ENCODE data around the gene WDR46.

Gene WDR46

GRCh38 chr6:33313105-33313708, 24.2 kb upstream of the WDR46 start:
- peak; percentile 49 to 61 for DNase-seq

DNA sequence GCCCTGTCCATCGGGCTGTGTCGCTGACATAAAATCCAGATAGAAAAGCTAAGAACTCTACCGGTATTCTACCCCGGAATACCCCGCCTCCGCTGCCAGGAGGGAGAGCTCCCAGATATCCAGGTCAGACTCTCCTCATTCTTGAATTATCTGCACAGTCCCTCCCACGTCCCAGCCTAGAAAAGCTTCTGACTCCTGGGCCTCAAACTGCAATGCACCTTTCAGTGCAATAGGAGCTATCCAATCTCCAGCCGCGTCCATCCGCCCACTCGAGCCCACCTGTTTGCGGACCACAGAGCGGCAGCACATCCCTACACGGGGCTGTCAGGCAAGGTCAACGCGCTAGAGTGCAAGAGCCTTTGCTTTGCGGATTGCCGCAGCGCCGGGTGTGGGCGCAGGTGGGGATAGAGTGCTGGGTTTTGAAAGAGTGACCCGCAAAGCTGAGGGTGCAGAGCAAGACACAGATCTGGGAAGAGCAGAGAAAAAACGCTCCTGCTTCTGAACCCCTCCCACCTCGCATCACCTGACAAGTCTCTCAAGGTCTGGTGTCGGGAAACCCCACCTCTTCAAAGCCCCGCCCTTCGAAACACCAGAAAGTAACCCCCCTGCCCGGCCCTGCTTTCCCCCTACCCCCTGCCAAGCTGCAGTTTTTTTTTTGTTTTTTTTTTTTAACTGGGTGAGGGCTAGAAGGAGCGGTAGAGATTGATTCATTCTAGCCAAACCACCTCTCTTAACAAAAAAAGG, 23.5 kb upstream of the WDR46 start:
- peak; percentile 80 to 85 for DNase-seq

- DNase-seq, result no peak
These were observed 17.3 kb upstream of the WDR46 start for GRCh38 chr6:33306356-33306755.

- DNase-seq, result no peak
These were observed 16.0 kb upstream of the WDR46 start for GRCh38 chr6:33305052-33305451.

DNA sequence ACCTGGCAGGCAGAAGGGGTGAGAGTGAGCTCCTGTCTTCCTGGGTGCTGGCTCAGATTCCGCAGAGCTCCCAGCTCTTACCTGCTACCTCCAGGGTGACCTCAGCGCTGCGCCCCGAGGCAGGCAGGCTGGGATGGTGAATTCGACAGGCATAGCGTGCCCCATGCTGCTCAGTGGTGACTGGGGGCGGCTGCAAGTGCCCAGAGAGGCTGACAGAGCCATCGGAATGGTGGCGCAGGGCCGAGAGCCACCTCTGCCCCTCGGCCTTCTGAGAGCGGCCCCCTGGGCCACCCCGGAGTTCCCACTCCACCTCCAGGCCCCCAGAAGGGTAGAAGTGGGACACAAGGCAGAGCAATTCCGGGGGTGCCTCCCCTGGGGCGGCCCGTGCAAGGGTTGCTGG, 15.2 kb upstream of the WDR46 start:
- DNase-seq, result no peak

GRCh38 chr6:33301877-33302276, 12.8 kb upstream of the WDR46 start:
- DNase-seq, result no peak

DNA sequence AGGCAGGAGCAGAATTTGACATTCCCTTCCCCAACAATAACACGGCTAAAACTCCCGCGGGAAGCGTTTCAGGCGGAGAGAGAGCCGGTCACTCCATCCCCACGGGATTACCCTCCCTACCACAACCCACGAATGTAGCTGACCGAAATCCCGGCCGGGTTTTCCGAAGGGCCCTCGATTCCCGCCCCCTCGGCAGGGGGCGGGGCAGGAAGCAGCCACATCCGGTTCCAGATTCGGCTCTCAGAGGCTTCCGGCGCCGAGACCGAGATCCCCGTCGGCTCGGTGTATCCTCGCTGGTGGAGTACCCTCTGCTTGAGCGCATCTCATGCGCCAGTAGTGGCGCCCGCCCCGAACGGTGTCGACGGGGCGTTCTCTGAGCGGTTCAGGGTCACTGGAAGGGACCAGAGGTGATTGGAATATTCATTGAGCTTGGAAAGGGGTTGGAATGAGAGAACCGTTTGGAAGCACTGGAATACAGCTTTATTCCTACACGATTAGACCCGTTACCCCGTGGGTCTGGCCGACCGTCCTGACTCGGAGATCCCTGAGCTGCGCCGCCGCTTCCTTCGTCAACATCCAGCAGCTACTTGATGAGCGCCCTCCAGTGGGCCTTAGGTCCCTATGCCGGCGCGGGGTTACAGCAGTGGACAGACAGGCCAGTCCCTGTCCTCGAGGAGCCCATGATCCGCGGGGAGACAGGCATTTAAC, 10.4 kb upstream of the WDR46 start:
- DNase-seq, result peak; percentile 94 to 96

DNA sequence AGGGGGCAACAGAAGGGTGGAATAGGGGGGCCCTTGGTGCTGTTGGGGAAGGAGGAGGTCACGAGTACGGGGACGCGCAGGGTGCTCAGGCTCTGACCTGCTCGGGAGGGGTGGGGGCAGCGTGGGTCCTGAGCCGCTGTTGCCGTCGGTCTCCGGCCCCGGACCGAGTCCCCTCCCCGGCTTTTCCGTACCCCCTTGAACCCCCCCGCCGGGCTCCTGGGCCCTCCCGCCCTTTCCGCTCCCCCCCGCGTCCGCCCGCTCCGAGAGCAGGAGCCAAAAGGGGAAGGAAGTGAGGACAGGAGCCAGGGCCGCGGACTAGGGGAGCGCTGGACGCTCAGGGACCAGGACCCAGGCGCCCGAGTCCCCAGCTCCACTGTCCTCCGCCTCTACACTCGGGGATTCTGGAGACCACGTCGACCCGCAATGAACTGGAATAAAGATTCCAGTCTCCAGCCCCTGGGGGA, 9.8 kb upstream of the WDR46 start, which contains the start of gene RGL2:
Gene RGL2 (minus strand): TSS at position 170 of the 464 bp plus-strand sequence. CDS start 332 bp downstream, outside the sequence.
- DNase-seq, result peak; percentile 60 to 66

DNA sequence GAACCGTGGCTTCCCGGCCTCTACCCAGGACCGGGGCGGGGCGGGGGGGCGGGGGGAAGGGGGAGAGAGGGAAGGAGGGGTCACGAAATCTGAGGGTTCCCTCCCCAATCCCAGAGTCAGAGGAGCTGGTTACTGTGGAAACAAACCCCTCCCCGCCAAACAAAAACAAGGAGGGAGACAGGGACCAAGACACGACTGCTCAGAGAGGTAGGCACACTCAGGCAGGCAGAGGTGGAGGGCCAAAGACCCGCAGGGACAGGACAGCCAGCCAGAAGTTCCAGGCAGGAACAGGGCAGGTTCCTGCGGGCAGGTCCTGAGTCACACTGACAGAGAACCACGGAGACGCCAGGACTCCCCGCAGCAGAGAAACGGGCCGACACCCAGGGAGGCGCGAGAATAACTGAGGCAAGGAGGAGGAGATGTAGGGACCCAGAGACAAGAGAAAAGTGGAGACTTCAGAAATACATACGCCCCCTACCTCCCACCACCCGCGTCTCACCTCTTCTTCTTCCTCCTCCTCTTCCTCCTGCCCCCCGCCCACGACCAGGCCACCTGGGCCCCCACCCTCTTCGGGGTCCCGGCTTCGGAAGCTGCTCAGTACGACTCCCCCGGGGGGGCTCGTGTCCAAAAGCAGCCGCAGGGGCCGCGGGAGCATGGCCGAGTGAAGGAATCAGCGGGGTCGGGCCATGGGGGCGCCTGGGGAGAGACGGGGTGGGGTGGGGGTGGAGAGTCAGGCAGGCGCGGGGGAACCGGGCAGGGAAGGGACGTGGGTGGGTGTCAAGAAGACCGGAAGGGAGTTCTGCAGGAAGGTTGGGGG, 9.1 kb upstream of the WDR46 start:
- peak; percentile 65 to 77 for DNase-seq

- no peak for DNase-seq
These were observed 8.4 kb upstream of the WDR46 start for GRCh38 chr6:33297406-33297955.

DNA sequence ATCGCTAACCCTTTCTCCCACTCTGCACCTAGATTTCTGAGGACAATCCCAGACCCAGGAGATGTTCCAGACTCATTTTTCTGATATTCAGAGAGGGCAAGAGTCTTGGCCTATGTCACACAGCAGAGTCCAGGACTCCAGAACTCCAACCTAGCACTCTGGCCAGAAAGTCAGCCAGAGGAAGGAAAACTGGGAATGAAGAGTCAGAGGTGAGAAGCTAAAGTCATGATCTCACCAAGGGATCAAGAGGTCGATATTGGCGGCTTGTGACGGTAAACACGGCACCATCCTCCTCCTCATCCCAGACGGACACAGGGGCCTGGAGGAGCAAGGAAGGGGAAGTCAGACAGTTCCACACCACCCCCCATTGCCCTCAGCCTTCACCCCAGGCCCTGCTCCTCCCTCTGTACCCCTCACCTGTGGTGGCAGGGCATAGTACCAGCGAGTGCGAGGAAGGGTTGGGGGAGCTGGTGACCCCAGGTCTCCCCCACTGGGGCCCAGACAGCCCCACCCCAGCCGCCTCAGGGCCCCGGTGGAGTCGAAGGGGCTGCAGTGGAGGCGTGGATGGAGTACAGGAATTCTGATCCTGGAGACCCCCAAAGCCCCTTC, 7.9 kb upstream of the WDR46 start:
- no peak for DNase-seq

GRCh38 chr6:33295621-33296369, 6.8 kb upstream of the WDR46 start:
- DNase-seq, result no peak

DNA sequence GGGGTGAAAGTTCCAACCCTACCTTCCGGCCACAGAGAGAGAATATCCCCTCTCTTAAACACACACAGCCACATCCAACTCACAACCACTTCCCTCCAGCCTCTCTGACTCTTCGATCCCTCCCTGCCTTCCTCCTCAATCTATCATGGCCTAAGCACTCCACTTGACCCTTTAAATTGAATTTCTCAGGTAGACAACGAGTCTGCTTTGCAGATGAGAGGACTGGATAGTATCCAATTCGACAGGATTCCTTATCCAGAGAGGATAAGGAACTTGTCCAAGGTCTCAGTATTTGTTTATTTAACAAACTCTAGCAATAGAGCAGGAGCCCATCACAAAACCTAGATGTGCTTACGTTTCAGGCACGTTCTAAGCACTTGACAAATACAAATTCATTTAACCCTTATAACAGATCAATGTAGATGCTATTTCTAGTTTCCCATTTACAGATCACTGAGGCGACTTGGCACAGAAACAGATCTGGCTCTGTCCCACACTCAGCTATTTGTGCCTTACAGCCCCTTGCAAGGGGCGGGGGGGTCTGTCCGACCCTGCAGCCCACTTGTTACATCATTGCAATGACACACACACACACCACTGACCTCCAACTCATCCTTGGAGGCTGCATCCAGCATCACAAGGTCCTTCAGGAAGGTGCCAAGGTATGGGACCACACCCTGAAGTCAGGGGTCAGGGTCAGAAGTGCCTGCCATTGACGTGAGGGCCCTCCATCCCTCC, 5.2 kb upstream of the WDR46 start:
- no peak for DNase-seq

- no peak for DNase-seq
These were observed 4.1 kb upstream of the WDR46 start for GRCh38 chr6:33292996-33293682.

DNA sequence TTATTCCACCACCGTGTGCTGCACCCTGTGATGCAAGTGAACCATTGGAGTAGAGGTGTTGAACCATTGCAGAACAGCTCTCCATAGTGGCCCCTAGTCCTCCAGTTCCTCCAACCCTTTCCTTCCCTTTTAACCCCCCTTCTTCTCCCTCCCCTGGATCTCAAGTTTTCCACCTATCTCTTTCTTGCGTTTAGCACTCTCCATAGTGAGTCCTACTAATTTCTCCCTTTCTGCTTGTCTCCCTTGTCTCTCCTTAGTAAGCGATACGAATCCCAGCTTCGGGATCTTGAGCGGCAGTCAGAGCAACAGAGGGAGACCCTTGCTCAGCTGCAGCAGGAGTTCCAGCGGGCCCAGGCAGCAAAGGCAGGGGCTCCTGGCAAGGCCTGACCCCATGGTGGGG, 1.4 kb upstream of the WDR46 start:
- no peak for DNase-seq

GRCh38 chr6:33289784-33290315, 811 bp upstream of the WDR46 start:
- DNase-seq, result no peak

DNA sequence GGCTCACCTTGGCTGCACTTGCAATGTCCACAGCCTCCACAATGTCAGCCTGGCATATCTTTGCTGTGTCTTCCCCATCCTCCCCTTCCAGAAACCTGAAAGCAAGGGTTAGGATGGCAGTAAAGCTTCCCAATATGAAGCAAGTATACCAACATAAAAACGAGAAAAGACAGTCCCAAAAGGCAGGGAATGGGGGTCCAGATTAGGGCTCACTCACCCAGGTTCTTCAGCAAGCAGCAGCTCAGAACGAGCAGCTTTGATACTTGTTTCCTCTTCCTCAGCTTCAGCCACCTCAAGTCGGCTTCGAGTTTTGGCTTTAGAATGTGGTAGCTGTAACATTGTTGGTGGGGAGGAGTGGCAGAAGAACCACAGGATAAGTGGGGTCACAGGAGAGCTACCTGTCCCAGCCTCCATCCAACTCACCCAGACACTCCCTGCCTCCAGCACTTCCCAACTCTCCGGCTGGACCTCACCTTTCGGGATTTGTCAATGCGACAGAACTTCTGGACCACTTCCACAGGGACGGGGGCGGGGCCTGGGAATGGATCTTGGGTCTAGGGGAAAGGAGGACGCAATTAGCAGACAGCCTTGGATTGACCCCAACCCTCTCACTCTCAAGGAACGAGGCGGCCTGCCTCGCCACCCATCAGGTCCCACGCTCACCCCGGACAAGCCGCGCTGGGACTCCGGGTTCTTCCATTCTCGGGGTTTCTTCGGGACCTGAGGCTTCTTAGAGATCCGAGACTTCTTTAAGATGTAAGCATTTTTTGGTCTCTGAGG, 708 bp downstream of the WDR46 start:
- DNase-seq, result no peak

- no peak for DNase-seq
These were observed 1.8 kb downstream of the WDR46 start for GRCh38 chr6:33286946-33287914.

All from activated CD4-positive, alpha-beta T cell treated with anti-CD3 and anti-CD28 coated beads, Interleukin-2, amount 50 U/mL, for 48 hours (primary cell).